GM12891 (cell line): ENCODE data around the gene CCL5.

Source experiments
- DNase-seq: peaks from one replicate; pipeline ENCODE4 v3.0.0; 2011; ENCODE audit warnings: low spot score; ENCODE audit not compliant: insufficient read length
- FAIRE-seq: peaks from 2 replicates; lab custom pipeline; 2011; peaks lifted over from hg19 to GRCh38; lab: Jason Lieb, UNC
- PAX5 ChIP-seq: IDR thresholded peaks from 2 replicates; pipeline ENCODE4 v1.6.1; 2011; ENCODE audit warnings: low read length, moderate library complexity, mild to moderate bottlenecking; ENCODE audit not compliant: insufficient read depth, severe bottlenecking
- POLR2A ChIP-seq: IDR thresholded peaks from 2 replicates; pipeline ENCODE4 v1.6.1; 2011; ENCODE audit warnings: low read depth, low read length, control low read depth
- POLR2AphosphoS5 ChIP-seq: IDR thresholded peaks from 2 replicates; pipeline ENCODE4 v1.6.1; 2011; ENCODE audit warnings: low read depth, low read length, control low read depth
- POU2F2 ChIP-seq: IDR thresholded peaks from 2 replicates; pipeline ENCODE4 v1.6.1; 2011; ENCODE audit warnings: low read depth, mild to moderate bottlenecking, control low read depth, low read length, moderate library complexity
- SPI1 ChIP-seq: IDR thresholded peaks from 2 replicates; pipeline ENCODE4 v1.6.1; 2011; ENCODE audit warnings: low read depth, low read length, control low read depth
- TAF1 ChIP-seq: IDR thresholded peaks from 2 replicates; pipeline ENCODE4 v1.6.1; 2011; ENCODE audit warnings: low read depth, low read length, control low read depth

Gene CCL5

DNA sequence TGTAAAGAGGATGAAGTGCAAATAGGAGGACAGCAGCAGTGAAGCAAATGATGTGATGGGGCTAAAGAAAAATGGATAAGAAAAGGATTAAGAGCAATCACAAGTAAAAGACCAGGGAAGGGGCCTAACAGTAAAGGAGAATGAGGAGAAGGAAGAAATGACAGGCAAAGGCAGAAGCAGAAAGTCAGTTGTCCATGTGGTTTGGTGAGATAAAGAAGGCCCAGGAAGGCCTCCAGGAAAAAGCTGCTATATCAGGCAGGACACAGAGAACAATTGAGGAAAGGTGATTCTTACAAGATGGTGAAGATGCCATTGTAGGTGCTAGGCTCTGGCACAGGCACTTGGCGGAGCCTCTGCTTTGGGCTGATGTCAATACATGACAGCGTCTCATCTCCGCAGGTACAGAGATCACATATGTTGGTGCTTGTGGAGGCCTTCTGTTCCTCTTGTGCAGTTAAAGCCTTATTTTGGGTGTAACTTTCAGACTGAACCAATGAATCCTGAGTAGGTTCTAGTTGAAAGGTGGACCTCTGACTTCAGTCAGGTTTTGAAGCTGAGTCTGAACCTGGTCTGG, 32.3 kb upstream of the CCL5 start:
- TF ChIP-seq SPI1 (no peak), POLR2A (no peak), PAX5 (no peak), TAF1 (no peak), POLR2AphosphoS5 (no peak), POU2F2 (no peak)

DNA sequence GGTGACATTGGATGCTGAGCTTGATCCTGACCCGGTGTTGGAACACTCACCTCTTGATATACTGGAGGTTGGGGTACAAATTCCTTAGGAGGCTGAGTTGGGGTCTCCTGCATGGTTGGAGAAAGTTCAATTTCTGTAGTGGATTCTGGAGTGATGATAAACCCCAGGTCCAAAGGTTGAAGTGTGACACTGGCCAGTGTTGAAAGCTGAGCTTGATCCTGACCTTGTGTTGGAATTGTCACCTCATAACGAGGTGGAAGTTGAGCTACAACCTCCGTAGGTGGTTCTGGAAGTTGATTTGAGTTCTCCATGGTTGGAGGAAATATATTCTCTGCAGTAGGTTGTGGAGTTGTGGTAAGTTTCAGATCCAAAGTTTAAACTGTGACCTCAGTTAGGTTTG, 29.2 kb upstream of the CCL5 start:
- TF ChIP-seq TAF1 (no peak), POU2F2 (no peak), PAX5 (no peak), SPI1 (no peak), POLR2A (no peak), POLR2AphosphoS5 (no peak)
- no peak for FAIRE-seq
- no peak for DNase-seq

More for the DNA sequence above, 32.3 kb upstream of the CCL5 start:
- FAIRE-seq, result no peak
- no peak for DNase-seq

DNA sequence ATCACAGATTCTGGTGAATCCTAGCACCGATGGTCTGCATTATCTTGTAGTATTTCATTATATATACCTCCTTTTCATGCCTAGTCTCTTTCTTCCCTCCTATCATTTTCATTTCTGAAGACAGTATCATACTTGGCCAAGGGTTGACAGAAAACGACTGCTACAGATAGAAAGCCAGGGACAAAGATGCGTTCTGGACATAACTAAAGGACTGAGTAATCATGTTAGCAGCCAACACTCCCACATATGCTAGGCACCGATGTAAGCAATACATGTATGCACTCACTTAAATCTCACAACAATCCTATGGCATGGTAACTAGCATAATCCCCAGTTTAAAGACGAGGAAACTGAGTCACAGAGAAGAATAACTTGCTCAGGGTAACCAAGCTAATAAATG, 27.5 kb upstream of the CCL5 start:
- TF ChIP-seq POLR2A (no peak), POU2F2 (no peak), SPI1 (no peak), TAF1 (no peak), POLR2AphosphoS5 (no peak), PAX5 (no peak)
- DNase-seq, result no peak
- FAIRE-seq, result no peak

DNA sequence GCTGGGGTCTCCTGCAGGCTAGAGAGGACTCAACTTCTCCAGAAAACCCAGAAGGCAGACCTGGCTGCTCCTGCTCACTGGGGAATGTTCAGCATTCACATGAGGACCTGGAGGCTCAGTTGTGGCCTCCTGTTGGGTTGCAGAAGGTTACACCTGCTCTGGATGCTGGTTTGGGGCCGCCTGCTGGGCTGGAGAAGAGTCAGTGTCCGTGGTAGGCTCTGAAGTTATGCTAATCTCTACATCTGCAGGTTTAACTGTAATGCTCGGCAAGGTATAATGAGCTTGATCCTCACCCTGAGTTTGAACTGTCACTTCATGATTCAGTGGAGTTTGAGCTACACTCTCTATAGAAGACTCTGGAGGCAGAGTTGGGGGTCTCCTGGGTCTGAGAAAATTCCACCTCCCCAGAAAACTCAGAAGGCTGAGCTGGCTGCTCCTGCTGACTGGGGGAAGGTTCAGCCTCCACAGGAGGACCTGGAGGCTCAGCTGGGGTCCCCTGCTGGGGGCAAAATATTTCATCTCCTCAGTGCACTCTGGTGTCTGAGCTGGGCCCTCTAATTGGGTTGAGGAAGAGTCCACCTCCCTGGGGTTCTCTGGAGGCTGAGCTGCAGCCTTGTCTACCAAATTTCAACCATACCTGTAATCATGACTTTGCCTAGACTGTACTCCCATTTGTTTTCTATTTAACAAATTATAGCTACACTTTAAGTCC, 26.9 kb upstream of the CCL5 start:
- TF ChIP-seq POU2F2 (no peak), PAX5 (no peak), POLR2AphosphoS5 (no peak), SPI1 (no peak), POLR2A (no peak), TAF1 (no peak)

DNA sequence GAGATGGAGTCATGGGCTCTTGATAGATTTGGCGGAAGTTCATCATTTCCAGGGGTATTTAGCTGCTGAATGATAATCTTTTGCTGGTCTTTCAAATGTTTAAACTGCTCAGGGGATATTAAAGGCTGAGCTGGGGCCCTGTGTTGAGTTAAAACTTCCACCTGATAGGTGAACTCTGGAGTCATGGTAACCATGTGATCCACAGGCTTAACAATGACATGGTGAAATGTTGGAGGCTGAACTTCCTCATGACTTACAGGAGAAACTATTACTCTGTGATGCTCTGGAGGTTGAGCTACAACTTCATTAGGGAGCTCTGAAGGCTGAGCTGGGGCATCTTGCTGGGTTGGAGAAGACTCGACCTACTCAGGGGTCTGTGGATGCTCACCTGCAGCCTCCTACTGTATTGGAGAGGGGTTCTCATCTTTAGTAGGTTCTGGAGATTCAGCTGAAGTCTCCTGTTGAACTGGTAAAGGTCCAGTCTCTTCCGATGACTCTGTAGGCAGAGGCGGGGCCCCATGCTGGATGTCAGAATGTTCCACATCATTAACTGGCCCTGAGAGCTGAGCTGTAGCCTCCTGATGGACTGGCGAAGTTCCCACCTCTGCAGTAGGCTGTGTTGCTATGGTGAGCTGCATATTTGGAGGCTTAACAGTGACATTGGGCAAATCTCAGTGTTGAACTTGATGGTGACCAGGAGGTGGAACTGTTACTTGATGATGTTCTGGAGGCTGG, 26.2 kb upstream of the CCL5 start:
- TF ChIP-seq TAF1 (no peak), SPI1 (no peak)
- FAIRE-seq (no peak), DNase-seq (no peak)

More for the DNA sequence above, 26.9 kb upstream of the CCL5 start:
- FAIRE-seq (no peak), DNase-seq (no peak)

DNA sequence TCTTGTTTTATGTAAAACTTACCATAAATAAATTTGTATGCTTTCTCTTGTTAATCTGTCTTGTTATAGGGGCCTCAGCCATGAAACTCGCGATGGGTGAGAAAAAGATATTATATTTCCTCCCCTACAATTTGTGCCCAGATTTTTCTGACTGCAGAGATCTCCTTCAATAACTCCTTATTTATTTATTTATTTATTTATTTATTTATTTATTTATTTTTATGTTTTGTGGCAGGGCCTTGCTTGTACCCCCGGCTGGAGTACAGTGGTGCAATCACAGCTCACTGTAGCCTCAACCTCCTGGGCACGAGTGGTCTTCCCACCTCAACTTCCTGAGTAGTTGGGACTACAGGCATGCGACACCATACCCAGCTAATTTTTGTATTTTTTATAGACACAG, 23.3 kb upstream of the CCL5 start:
- FAIRE-seq (no peak), DNase-seq (no peak)
- no peak for TF ChIP-seq POU2F2
- TF ChIP-seq POLR2AphosphoS5, result no peak
- no peak for TF ChIP-seq POLR2A
- TF ChIP-seq TAF1, result no peak
- no peak for TF ChIP-seq SPI1
- TF ChIP-seq PAX5, result no peak

DNA sequence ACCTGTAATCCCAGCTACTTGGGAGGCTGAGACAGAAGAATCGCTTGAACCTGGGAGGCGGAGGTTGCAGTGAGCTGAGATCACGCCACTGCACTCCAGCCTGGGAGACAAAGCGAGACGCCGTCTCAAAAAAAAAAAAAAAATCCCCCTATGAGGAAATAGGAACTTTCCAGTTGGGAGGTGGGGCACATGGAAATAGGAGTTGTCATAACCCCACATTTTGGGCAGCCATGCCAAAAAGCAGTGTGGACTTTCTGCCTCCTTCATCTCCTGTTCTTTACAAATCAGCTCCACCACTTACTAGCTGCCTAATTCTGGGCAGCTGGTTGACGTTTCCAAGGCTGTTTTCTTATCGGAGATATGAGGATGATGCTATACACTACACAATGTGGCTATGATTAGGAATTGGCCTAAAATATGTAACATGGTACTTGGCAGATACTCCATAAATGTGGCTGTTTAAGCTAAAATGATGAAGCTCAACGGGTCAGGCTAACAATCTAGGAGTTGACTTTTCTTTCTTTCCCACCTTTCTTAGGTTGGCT, 21.5 kb upstream of the CCL5 start:
- no peak for DNase-seq
- no peak for TF ChIP-seq TAF1
- no peak for TF ChIP-seq POU2F2
- no peak for TF ChIP-seq POLR2A
- no peak for TF ChIP-seq POLR2AphosphoS5
- TF ChIP-seq SPI1, result no peak
- TF ChIP-seq PAX5, result no peak
- no peak for FAIRE-seq

DNA sequence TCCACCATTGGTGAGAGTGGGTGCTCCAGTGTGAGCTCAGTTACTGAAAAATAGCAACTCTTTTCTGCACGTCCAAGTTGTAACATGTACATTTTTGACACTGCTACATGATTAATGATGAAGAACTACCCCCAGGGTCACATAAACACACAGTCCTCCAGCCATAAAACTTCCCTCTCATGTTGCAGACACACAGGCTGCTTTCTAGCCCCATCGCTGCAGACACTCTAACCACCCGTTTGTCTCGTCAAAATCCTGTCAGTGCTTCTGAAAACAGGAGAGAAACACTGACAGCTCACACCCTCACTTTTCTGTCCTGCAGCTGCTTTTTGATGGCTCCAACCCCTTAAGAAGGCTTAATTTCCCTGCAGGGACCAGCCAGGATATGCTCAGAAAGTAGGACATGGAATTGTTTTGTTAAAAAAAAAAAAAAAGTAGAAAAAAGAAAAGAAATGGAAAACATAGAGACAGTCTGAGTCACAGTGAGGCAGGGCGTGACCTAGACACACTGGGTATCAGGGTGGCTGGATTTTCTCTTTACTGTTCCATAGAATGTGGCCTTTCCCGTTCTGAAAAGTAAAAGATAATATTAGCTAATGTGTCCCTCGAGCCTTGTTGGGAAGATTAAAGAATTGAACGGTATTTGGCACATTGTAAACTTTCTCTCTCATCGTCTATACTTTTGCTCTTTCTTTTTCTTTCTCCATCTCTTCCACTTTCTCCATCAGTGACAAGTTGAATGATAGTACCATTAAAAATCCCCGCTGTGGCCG, 20.7 kb upstream of the CCL5 start:
- FAIRE-seq, result no peak
- TF ChIP-seq TAF1 (no peak), POU2F2 (no peak), POLR2AphosphoS5 (no peak), POLR2A (no peak), SPI1 (no peak)
- no peak for DNase-seq
